PC-3 (cell line): ENCODE results near the gene LIMS1.

Experiments
- CTCF ChIP-seq: fragments of 300-600 bp; sonication (generic); conservative IDR thresholded peaks from 2 replicates; pipeline ENCODE4 v1.5.1; 2017; ENCODE audit warnings: antibody characterized with exemption, low read depth, mild to moderate bottlenecking, low read length
- EZH2 ChIP-seq: fragments of 300-600 bp; sonication (generic); IDR thresholded peaks from one replicate; pipeline ENCODE4 v1.6.1; 2017; ENCODE audit warnings: antibody characterized with exemption, mild to moderate bottlenecking, low read length; ENCODE audit not compliant: unreplicated experiment
- EZH2phosphoT487 ChIP-seq: fragments of 300-600 bp; sonication (generic); IDR thresholded peaks from 2 replicates; pipeline ENCODE4 v1.6.1; 2018; ENCODE audit warnings: mild to moderate bottlenecking, antibody characterized with exemption, low read length, borderline replicate concordance

GRCh38 chr2:108707300-108707699 is 173.0 kb downstream of the LIMS1 start:
- TF ChIP-seq EZH2phosphoT487 (no peak), CTCF (no peak), EZH2 (no peak)
